ENCODE data around the gene LEFTY2.
A peak's percentile ranks its signal among the peaks of the same experiment; 100 is the strongest.
"Not testable (repeated sequence)": the region's sequence is repeated elsewhere in the genome, so short reads cannot be mapped to it uniquely, and the experiment has no call there.

The LEFTY2 gene

GRCh38 chr1:225953315-225953714 is 12.3 kb upstream of the LEFTY2 start:
- DNase-seq = no peak

GRCh38 chr1:225950905-225951497 is 10.0 kb upstream of the LEFTY2 start:
- no peak for DNase-seq

DNA sequence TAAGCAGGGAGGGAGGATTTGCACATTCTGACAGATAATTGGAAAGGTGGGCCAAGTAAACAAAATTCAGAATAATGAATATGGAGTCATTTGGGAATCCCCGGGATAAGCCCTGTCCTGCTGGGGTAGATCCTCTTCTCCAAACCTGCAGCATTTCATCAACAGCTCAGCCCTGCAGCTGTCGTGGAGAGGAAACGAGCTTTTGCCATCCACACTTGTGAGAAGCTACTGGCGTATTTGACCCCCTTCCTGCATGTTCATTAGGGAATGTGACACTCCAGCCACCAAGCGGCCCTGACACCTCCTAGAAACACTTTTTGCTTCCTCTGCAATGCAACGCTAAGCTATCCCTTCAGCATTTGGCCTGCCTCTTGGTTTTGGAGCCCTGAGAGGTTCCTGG is 8.0 kb upstream of the LEFTY2 start:
- no peak for DNase-seq

GRCh38 chr1:225946803-225947202 is 5.8 kb upstream of the LEFTY2 start:
- DNase-seq = no peak

GRCh38 chr1:225946082-225946620 is 5.1 kb upstream of the LEFTY2 start:
- DNase-seq = no peak

GRCh38 chr1:225945564-225945963 is 4.5 kb upstream of the LEFTY2 start:
- DNase-seq = no peak

DNA sequence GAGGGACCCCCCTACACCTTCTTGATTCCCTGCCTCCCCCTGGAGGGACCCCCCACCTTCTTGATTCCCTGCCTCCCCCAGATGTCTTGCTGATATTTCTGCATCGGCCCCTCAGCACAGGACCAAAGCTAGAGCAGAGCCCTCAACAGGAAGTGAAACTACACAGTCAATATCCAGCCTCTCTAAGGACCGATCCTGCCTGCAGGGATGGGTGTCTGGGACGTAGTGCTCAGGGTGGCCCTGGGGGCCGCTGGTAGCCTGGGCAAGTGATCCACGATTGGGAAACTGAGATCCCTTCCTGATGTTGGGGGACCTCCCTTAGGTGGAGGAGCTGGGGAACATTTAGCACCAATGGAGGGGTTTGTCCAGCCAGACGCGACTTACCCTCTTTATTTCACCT is 3.9 kb upstream of the LEFTY2 start:
- DNase-seq = peak; percentile 30

DNA sequence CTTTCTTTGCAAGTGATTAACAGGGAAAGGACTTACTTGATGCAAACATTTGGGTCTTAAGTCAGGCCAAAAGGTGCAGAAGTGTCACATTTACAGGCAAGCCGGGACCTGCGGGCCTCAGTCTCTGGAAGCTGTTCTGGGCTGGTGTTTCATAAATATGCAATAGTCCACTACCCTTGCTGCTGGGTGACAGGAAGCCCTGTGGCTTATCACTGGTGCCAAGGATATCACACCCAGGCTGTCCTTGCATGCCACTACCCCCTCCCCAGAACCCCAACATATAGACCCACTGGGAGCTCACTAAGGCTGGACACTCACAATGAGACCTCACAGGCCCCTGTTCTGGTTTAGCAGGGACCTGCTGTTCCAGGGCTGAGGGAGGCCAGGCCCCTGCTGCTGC is 3.4 kb upstream of the LEFTY2 start:
- DNase-seq = no peak

GRCh38 chr1:225943582-225943981 is 2.6 kb upstream of the LEFTY2 start:
- DNase-seq = no peak

DNA sequence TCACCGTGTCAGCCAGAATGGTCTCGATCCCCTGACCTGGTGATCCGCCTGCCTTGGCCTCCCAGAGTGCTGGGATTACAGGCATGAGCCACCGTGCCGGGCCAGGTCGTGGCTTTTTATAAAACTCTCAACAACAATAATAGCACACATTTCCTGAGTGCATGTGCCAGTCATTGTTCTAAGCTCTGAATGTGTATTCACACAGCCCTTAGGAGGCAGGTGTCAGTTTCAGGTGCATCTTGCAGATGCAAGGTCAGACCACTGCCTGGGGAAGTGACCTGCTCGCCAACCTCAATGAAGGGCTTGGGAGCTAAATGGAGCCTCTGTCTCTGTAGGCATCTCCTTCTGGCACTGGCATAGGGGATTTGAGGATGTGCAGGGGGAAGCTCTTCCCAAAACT is 1.6 kb upstream of the LEFTY2 start:
- DNase-seq = no peak

DNA sequence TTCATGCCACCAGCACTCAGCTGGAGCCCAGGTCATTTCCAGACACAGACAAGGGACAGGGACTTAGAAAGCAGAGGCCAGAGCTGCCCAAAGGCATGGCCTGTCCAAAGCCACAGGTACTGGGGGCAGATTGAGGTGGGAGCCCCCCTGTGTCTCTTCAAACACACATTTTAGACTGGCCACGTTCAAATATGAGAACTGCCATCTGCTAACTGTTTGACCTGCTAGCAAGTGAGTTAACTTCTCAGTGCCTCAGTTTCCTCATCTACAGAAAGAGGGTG is 862 bp upstream of the LEFTY2 start:
- no peak for DNase-seq

- no peak for DNase-seq
Measured at GRCh38 chr1:225940385-225941151, 452 bp downstream of the LEFTY2 start.

DNA sequence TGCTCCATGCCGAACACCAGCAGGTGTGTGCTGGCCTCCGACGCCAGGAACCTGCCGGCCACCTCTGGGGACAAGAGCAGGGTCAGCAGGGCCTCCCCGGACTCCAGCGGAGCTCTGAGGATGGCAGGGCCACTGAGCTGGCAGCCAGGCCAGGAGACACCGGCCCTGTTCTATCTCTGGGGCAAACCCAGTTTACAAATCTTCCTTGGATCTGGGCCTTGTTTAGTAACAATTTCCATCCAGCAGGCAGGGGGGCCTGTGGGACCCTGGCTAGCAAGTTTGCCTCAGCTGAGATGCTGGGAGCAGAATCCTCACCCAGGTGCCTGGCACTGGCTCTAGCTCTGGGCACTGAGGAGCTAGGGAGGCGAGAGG is 1.1 kb downstream of the LEFTY2 start:
- not testable (repeated sequence) for DNase-seq

DNA sequence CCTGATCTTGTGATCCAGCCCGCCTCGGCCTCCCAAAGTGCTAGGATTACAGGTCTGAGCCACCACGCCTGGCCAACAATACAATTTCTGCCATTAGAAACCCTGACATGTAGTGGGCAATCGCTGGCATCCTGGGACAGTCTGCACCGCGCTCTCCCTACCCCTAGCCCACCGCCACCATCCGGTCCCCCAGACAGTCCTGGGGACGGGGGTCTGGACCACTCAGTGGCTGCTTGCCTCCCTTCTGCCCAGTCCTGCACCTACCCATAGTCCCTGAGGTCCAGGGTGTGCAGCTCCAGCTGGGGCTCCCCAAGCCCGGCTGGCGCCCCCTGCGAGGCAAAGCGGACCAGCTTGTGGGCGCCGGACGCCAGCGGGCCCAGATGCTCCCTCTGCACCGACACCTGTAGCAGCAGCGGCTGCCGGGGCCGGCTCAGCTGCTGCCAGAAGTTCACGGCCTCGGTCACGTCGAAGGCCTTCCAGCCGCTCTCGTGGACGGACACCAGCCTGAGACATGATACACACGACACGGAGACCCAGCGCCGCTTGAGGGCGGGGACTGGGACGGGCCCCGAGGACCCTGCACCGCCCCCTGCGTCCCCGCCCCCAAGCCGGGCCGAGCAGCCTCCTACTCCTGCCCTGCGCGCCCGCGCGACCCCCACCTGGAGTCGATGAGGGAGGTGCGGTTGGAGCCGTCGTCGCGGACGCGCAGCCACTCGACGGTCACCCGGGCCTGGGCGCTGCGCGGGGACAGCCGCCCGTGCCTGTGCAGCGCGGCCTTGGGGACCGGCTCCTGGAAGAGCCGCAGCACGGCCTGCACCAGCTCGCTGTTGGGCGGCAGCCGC is 1.7 kb downstream of the LEFTY2 start:
- DNase-seq = not testable (repeated sequence)

DNA sequence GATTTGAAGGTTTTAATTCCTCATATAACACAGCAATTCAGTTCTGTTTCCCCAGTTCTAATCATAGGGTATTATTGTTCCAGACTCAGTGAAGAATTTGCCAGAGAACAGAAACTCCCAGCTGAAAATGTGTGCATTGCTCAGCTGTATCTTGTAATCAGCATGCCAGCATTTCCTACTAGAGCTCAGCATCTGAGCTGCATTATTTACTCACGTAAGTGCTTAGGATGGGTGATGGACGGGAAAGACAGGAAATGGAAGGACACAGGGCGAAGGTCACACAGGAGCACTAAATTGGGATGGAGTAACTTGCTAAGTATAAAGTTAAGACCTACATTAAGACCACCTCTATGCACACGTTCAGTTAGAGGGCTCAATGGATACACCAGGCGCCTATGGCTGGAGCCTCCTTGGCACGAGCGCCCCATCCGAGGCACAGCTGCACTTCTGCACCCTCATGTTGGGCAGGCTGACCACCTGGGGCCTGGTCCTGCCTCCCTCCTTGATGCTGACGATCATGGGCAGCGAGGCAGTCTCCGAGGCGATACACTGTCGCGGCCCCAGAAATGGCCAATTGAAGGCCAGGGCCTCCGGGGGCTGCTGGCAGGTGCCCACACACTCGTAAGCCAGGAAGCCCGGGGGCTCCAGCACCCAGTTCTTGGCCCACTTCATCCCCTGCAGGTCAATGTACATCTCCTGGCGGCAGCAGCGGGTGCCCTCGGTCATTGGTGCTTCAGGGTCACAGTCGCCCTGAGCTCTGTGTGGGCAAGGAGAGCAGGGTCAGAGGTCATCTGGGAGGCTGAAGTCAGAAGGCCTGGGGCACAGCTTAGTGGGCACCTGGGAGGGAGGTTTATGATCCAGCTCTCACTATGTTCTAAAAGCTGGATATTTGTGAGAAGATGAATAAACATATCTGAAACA is 3.7 kb downstream of the LEFTY2 start:
- no peak for DNase-seq

DNA sequence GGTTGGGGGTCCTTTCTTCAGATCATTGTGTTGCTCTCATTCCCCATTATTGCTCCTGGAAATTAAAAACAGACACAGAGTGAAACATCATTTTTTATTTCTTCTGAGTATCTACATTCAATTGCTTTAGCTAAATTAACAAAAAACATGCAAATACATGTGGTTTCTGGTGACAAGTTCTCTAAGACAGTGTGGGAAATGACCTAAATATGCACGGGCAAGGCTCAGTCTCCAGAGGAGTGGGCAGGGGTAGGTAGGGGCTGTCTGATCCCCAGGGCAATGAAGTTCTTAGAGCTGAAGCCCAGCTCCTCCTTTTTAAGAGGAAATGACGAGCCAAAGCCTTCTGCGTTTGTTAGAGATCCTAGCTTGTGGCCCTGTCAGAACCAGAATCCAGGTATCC is 4.5 kb downstream of the LEFTY2 start:
- no peak for DNase-seq

GRCh38 chr1:225936086-225936485 is 4.9 kb downstream of the LEFTY2 start:
- DNase-seq = not testable (repeated sequence)

- no peak for DNase-seq
Measured at GRCh38 chr1:225934711-225935110, 6.3 kb downstream of the LEFTY2 start.

DNA sequence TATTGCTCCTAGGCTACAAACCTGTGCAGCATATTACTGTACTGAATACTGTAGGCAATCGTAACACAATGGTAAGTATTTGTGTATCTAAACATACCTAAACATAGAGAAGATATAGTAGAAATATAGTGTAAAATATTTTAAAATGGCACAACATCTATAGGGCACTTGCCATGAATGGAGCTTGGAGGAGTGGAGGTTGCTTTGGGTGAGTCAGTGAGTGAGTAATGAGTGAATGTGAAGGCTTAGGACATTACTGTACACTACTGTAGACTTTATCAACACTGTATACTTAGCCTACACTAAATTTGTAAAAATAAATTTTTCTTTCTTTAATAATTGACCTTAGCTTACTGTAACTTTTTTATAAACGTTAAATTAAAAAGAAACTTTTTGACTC is 7.9 kb downstream of the LEFTY2 start:
- no peak for DNase-seq

DNA sequence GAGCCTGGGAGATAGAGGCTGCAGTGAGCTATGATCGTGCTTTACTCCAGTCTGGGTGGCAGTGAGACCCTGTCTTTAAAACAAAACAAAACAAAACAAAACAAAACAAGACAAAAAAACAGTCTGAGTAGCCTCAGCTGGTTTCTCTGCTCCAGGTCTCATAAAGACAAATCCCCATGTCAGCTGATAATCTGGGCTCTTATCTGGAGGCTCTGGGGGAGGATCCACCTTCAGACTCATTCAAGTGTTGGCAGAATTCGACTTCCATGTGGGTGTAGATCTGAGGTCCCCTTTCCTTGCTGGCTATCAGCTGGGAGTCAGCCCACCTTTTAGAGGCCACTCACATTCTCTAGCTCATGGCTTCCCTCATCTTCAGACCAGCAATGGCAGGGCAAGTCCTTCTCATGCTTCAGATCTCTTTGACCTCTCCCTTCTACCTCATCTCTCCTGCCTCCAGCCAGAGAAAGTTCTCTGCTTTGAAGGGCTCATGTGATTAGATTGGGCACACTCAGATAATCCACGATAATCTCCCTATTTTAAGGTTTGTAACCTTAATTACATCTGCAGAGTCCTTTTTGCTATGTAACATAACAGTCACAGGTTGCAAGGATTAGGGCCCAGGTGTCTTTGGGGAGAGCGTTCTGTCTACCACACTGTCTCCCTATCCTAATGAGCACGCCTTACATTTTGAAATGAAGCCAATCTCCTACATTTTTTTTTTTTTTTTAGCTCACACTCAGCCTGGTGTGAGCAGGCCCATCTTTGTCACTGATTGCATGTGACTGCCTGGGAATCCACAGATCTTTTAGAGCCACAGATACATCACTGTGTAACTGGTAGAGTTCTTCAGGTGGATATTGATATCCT is 9.5 kb downstream of the LEFTY2 start:
- DNase-seq = no peak

DNA sequence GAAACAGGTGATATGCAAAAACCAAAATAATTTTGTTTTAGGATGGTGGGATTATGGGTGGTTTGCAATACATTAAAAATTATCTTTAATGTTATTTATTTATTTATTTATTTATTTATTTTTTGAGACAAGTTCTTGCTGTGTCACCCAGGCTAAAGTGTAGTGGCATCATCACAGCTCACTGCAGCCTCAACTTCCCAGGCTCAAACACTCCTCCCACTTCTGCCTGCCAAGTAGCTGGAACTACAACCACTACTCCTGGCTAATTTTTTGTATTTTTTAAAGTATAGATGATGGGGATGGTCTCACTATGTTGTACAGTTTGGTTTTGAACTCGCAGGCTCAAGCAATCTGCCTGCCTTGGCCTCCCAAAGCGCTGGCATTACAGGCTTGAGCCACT is 10.5 kb downstream of the LEFTY2 start:
- no peak for DNase-seq

- not testable (repeated sequence) for DNase-seq
Measured at GRCh38 chr1:225929462-225929861, 11.6 kb downstream of the LEFTY2 start.

Measured in CD4-positive, alpha-beta T cell treated with Interferon gamma for 1 hour (primary cell).